Measurements from ENCODE around the gene CHST12. TPM values are rescaled to one million over a fixed set of nuclear protein-coding genes. Genes with fewer than 3 reads are reported as not detected.

Gene CHST12
- polyA plus RNA-seq, 2 of the 4 experiments (the other 2 are of a cell fraction): 5.6 to 12.0 TPM

GRCh38 chr7:2373124-2373556 lies 30.3 kb upstream of the CHST12 start:
- no peak for FAIRE-seq
- CTCF ChIA-PET: interaction anchor here (0.7 to 1.6 kb wide), 3 partner anchors 8 to 96 kb away, joined by 3 to 5 read pairs (median 4); no protein-coding TSS in a partner anchor
- WGBS (ENCODE audit: missing lambda C conversion rate): 76% methylated on average over 7 of the region's 14 CpGs

GRCh38 chr7:2373646-2374045 lies 29.8 kb upstream of the CHST12 start:
- FAIRE-seq: no peak
- ChIA-PET CTCF (interaction anchor here (0.7 to 1.6 kb wide), 5 partner anchors 8 to 95 kb away, joined by 3 to 5 read pairs (median 4); no protein-coding TSS in a partner anchor), POLR2A (no interaction called here)
- ATAC-seq: no peak
- no peak overlapping the region for H3K4me3 ChIP-seq
- TF ChIP-seq HOXB5 (CRISPR knock-in tag; IDR thresholded peaks at IDR 0.05): no peak
- TF ChIP-seq CBX2 (IDR thresholded peaks at IDR 0.05; ENCODE audit: borderline replicate concordance, low read depth): no peak
- TF ChIP-seq BHLHE40 (IDR thresholded peaks at IDR 0.05; ENCODE audit: low read depth, low read length): no peak
- no peak for TF ChIP-seq ESRRA (IDR thresholded peaks at IDR 0.05; ENCODE audit: borderline replicate concordance, low read length)
- TF ChIP-seq ZNF302 (CRISPR knock-in tag; IDR thresholded peaks at IDR 0.05): no peak
- TF ChIP-seq CHD4 (IDR thresholded peaks at IDR 0.05; ENCODE audit: borderline replicate concordance): no peak
- H3K4me2 ChIP-seq: no peak overlapping the region
- H3K4me1 ChIP-seq: no peaks in the 10 kb centered on the region
- DNase-seq (ENCODE audit: low read depth in 1 of 2, low spot score in 1 of 2): no peak
- no peak overlapping the region for H3K27ac ChIP-seq
- WGBS (ENCODE audit: missing lambda C conversion rate): 92% methylated on average over 6 of the region's 7 CpGs
- H3K9me3 ChIP-seq: no peaks in the 10 kb centered on the region

More at GRCh38 chr7:2373124-2373556, 30.3 kb upstream of the CHST12 start:
- no peaks in the 10 kb centered on the region for H3K4me1 ChIP-seq
- H3K4me3 ChIP-seq: no peak overlapping the region
- ATAC-seq: peak; percentile 54 to 57; a peak in 4 of 6 replicates
- no peak overlapping the region for H3K27ac ChIP-seq
- H3K4me2 ChIP-seq: no peak overlapping the region
- TF ChIP-seq KDM1A (IDR thresholded peaks at IDR 0.05; ENCODE audit: low read depth) (no peak), MAFK (IDR thresholded peaks at IDR 0.05; ENCODE audit: partially characterized antibody) (no peak), MAZ (IDR thresholded peaks at IDR 0.05; ENCODE audit: borderline replicate concordance, low read depth, low read length) (no peak), FOSB (CRISPR knock-in tag; IDR thresholded peaks at IDR 0.05) (no peak), ZFP36 (IDR thresholded peaks at IDR 0.05; ENCODE audit: borderline replicate concordance, partially characterized antibody) (no peak), BCL3 (IDR thresholded peaks at IDR 0.05) (no peak), POLR2A (IDR thresholded peaks at IDR 0.05; ENCODE audit: low read length) (no peak), HDAC2 (IDR thresholded peaks at IDR 0.05) (no peak), NFE2L2 (conservative IDR thresholded peaks at IDR 0.05; ENCODE audit: low read length) (no peak), BHLHE40 (IDR thresholded peaks at IDR 0.05; ENCODE audit: low read depth, low read length) (no peak), NR3C1 (IDR thresholded peaks at IDR 0.05) (no peak), SREBF2 (IDR thresholded peaks at IDR 0.05) (no peak), JUN (IDR thresholded peaks at IDR 0.05) (no peak), RFX5 (IDR thresholded peaks at IDR 0.05) (no peak), CHD4 (IDR thresholded peaks at IDR 0.05; ENCODE audit: borderline replicate concordance) (no peak), CEBPB (IDR thresholded peaks at IDR 0.05) (no peak)
- POLR2A ChIA-PET: no interaction called here
- no peaks in the 10 kb centered on the region for H3K9me3 ChIP-seq
- no peak for DNase-seq (ENCODE audit: low read depth in 1 of 2, low spot score in 1 of 2)

- DNase-seq (ENCODE audit: low read depth in 1 of 2, low spot score in 1 of 2) (no peak), FAIRE-seq (no peak), ATAC-seq (no peak)
- WGBS (ENCODE audit: missing lambda C conversion rate): 97% methylated on average over 18 of the region's 18 CpGs
- Histone ChIP-seq H3K27ac (no peak overlapping the region), H3K4me1 (no peaks in the 10 kb centered on the region), H3K9me3 (no peaks in the 10 kb centered on the region), H3K4me2 (no peak overlapping the region), H3K4me3 (no peak overlapping the region)
- ChIA-PET POLR2A (no interaction called here), CTCF (interaction anchor here (1.3 to 1.6 kb wide), 3 partner anchors 9 to 27 kb away, joined by 4 to 5 read pairs (median 5); no protein-coding TSS in a partner anchor)
- TF ChIP-seq NPAS2 (CRISPR knock-in tag; IDR thresholded peaks at IDR 0.05; ENCODE audit: borderline replicate concordance) (no peak), ZC3H11A (IDR thresholded peaks at IDR 0.05) (no peak)
Measured at GRCh38 chr7:2374401-2374800, 29.0 kb upstream of the CHST12 start.

Measured in A549 (cell line).